Skeletal muscle satellite cell (primary cell): ENCODE results near the gene PRR35.
A peak's percentile ranks its signal among the peaks of the same experiment; 100 is the strongest.

Experiments used
- H3K27me3 ChIP-seq: 2 replicates; pipeline ENCODE4 v1.7.0; 2013; ENCODE audit warnings: low read length; ENCODE audit not compliant: control insufficient read depth, insufficient read depth
- H3K36me3 ChIP-seq: 2 replicates; pipeline ENCODE4 v1.7.0; 2013; ENCODE audit warnings: mild to moderate bottlenecking, control low read depth, low read length; ENCODE audit not compliant: insufficient read depth
- H3K4me1 ChIP-seq: 2 replicates; pipeline ENCODE4 v1.7.0; 2013; ENCODE audit warnings: low read length; ENCODE audit not compliant: control insufficient read depth, insufficient read depth
- H3K4me2 ChIP-seq: 2 replicates; pipeline ENCODE4 v1.7.0; 2013; ENCODE audit warnings: mild to moderate bottlenecking, low read length
- H3K4me3 ChIP-seq: 2 replicates; pipeline ENCODE4 v1.7.0; 2013; ENCODE audit warnings: low read length
- H3K9ac ChIP-seq: 2 replicates; pipeline ENCODE4 v1.7.0; 2013; ENCODE audit warnings: mild to moderate bottlenecking, low read depth, low read length, moderate library complexity
- H3K9me3 ChIP-seq: replicated peaks from 2 replicates; pipeline ENCODE4 v1.7.0; 2013; ENCODE audit warnings: mild to moderate bottlenecking, control low read depth, low read length

Gene PRR35

GRCh38 chr16:582218-582613 lies 22.0 kb downstream of the PRR35 start:
- H3K9ac ChIP-seq = no peak overlapping the region
- H3K4me3 ChIP-seq = no peak overlapping the region
- peaks cover 18% of the 10 kb centered on the region for H3K4me1 ChIP-seq

GRCh38 chr16:582614-583331 lies 22.6 kb downstream of the PRR35 start:
- H3K27me3 ChIP-seq = no peaks in the 10 kb centered on the region
- H3K36me3 ChIP-seq = peaks cover 8% of the 10 kb centered on the region
- H3K4me2 ChIP-seq = no peak overlapping the region
- no peaks in the 10 kb centered on the region for H3K9me3 ChIP-seq
- H3K9ac ChIP-seq = no peak overlapping the region
- H3K4me1 ChIP-seq = peaks cover 22% of the 10 kb centered on the region
- H3K4me3 ChIP-seq = no peak overlapping the region

More at GRCh38 chr16:582218-582613, 22.0 kb downstream of the PRR35 start:
- Histone ChIP-seq H3K9me3 (no peaks in the 10 kb centered on the region), H3K36me3 (peaks cover 8% of the 10 kb centered on the region), H3K27me3 (no peaks in the 10 kb centered on the region), H3K4me2 (no peak overlapping the region)

GRCh38 chr16:583470-583814 lies 23.2 kb downstream of the PRR35 start:
- no peak overlapping the region for H3K4me3 ChIP-seq
- no peak overlapping the region for H3K4me2 ChIP-seq

DNA sequence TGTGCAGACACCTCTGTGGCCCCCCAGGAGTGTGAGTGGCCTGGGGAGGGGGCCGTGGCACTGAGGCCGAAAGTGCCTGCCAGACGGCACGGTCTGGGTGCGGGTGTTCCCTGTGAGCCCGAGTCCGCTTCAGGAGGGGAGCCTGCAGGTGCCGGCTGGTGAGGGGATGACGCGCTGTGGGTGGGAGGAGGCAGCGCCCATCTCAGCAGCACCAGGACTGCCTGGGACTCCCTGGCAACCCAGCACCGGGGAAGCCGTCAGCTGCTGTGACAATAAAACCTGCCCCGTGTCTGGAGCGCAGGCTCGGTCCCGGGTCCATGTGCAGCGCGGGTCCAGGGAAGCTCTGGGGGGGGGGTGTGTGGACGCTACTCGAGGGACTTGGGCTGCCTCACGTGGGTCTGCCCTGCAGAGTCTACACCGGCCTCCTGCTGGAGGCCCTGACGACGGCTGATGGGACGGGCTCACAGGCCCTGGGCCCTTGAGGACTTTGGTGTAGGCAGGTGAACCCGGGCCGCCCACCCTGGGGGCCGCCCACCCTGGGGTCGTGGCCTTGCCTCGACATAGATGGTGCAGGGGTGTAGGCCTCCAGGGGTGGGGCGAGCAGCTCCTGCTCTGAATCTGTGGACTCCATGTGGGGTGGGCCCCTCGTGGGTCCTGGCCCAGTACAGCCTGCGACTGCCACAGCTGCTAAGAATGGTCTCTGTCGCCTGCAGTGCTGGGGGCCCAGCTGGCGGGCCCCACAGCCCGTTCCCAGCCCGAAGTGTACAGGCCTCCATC lies 23.8 kb downstream of the PRR35 start:
- H3K4me1 ChIP-seq = peaks cover 30% of the 10 kb centered on the region
- H3K27me3 ChIP-seq = no peaks in the 10 kb centered on the region
- no peak overlapping the region for H3K4me3 ChIP-seq
- no peaks in the 10 kb centered on the region for H3K9me3 ChIP-seq
- H3K36me3 ChIP-seq = peaks cover 8% of the 10 kb centered on the region
- no peak overlapping the region for H3K9ac ChIP-seq
- H3K4me2 ChIP-seq = no peak overlapping the region

More at GRCh38 chr16:583470-583814, 23.2 kb downstream of the PRR35 start:
- peaks cover 29% of the 10 kb centered on the region for H3K4me1 ChIP-seq
- no peak overlapping the region for H3K9ac ChIP-seq
- no peaks in the 10 kb centered on the region for H3K27me3 ChIP-seq
- peaks cover 8% of the 10 kb centered on the region for H3K36me3 ChIP-seq
- H3K9me3 ChIP-seq = no peaks in the 10 kb centered on the region

- Histone ChIP-seq H3K27me3 (no peaks in the 10 kb centered on the region), H3K4me3 (no peak overlapping the region), H3K9ac (no peak overlapping the region), H3K9me3 (no peaks in the 10 kb centered on the region), H3K4me1 (peaks cover 30% of the 10 kb centered on the region), H3K36me3 (peaks cover 6% of the 10 kb centered on the region), H3K4me2 (no peak overlapping the region)
Observed at GRCh38 chr16:585351-585750, 25.2 kb downstream of the PRR35 start.

- Histone ChIP-seq H3K4me3 (no peak overlapping the region), H3K9me3 (no peaks in the 10 kb centered on the region), H3K27me3 (no peaks in the 10 kb centered on the region), H3K4me2 (peak overlapping the region; percentile 40), H3K36me3 (peaks cover 6% of the 10 kb centered on the region), H3K9ac (no peak overlapping the region), H3K4me1 (peaks cover 37% of the 10 kb centered on the region)
Observed at GRCh38 chr16:586047-586644, 26.0 kb downstream of the PRR35 start.

GRCh38 chr16:586645-587590 lies 26.7 kb downstream of the PRR35 start:
- Histone ChIP-seq H3K4me2 (peak overlapping the region; percentile 40), H3K4me1 (peaks cover 38% of the 10 kb centered on the region), H3K4me3 (no peak overlapping the region), H3K27me3 (no peaks in the 10 kb centered on the region), H3K36me3 (peaks cover 6% of the 10 kb centered on the region), H3K9ac (no peak overlapping the region), H3K9me3 (no peaks in the 10 kb centered on the region)

DNA sequence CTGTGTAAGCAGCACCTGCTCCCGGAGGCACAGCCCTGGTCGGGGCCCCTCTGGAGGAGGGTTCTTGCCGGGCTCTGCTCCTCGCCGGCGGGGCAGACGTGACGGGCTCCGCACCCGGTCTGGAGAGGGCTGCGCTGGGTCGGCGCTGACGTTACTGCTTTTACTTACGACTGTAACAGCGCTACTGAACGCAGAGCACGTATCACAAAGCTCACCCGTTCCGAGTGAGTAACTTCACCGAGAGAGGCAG lies 28.4 kb downstream of the PRR35 start:
- no peaks in the 10 kb centered on the region for H3K27me3 ChIP-seq
- peaks cover 40% of the 10 kb centered on the region for H3K4me1 ChIP-seq
- H3K4me2 ChIP-seq = peak overlapping the region; percentile 94
- peaks cover 3% of the 10 kb centered on the region for H3K36me3 ChIP-seq
- H3K9ac ChIP-seq = peak overlapping the region; percentile 90
- no peaks in the 10 kb centered on the region for H3K9me3 ChIP-seq
- H3K4me3 ChIP-seq = peak overlapping the region; percentile 98

DNA sequence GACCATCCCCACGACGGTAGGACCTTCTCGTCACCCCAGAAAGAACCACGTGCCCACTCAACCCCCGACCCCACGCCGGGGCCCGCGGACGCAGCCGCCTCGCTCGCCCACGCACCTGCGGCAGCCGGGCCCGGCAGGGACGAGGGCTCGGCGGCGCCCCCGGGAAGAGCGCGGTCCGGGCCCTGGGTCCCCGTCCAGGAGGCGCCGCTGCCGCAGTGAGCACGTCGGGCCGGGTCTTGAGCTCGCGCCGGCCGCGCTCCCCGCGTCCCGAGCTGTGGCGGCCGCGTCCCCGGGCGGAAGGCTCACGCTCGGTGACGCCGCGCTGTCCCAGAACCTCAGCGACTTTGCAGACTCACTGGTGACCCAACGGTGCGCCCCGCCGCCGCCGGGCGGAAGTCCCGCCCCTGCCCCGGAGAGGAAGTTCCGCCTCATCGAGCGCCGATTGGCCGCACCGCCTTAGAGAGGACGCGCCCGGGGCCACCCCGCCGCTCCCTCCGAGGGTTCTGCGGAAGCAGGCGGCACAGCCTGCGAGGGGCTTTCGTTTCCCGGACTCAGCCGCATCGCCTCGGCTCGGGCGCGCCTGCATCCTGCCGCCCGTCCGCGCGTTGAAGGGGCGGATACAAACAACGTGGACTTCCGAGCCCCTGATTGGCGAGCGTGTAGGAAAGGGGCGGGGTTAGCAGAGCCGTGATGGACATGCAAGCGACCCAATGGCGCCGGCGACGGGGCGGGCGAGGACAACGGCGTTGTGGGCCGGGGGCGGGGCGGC lies 28.9 kb downstream of the PRR35 start:
- Histone ChIP-seq H3K9me3 (no peaks in the 10 kb centered on the region), H3K4me3 (peak overlapping the region; percentile 98), H3K27me3 (no peaks in the 10 kb centered on the region), H3K9ac (peak overlapping the region; percentile 90), H3K4me2 (peak overlapping the region; percentile 94), H3K4me1 (peaks cover 40% of the 10 kb centered on the region), H3K36me3 (peaks cover 4% of the 10 kb centered on the region)

- Histone ChIP-seq H3K36me3 (peaks cover 4% of the 10 kb centered on the region), H3K9ac (peak within 1 kb of the TSS; percentile 90), H3K27me3 (no peaks in the 10 kb centered on the region), H3K9me3 (no peaks in the 10 kb centered on the region), H3K4me2 (peak within 1 kb of the TSS; percentile 99), H3K4me1 (peaks cover 40% of the 10 kb centered on the region), H3K4me3 (peak within 1 kb of the TSS; percentile 98)
Observed at GRCh38 chr16:589658-590187, 29.5 kb downstream of the PRR35 start, which contains the start of gene RAB40C. Gene RAB40C (plus strand): TSS chr16:590066. CDS start chr16:590292, 226 bp downstream.
